GM15510 (cell line): ENCODE results near the gene FEN1.

Experiments
- POLR2A ChIP-seq: IDR thresholded peaks from 3 replicates; pipeline ENCODE4 v1.6.1; 2011; ENCODE audit warnings: borderline replicate concordance; ENCODE audit not compliant: insufficient read length; ENCODE audit errors: extremely low read depth

FEN1 gene

DNA sequence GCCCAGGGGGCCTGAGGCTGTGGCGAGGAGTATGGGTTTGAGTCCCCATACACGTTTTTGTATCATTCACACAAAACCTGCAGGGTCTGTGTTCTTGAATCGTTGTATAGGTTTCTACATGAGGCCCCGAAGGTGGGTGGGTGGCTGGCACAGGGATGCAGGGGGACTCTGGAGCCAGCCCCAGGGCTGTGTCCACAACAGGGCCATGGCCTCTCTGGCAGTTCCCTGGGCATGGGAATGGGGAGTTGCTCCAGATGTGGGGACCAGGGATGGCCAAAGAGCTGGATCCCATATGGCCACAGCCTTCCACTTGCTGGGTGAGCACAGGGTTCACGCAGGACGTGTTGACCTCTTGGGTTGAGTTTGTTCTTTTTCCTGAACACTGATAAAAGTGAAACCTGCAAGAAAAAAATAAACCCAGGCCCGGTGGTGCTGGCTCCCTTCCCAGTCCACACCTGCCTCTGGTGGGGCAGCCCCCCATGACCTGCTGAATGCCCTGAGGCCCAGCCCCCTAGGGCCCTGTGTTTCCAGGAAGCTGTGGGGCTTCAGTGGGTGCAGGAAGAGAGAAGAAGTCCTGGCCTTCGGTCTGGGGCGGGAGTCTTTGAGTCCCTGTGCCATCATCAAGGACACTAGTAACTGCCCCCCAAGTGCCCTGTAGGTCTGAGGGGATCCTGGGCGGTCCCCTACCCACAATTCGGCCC is 24.2 kb upstream of the FEN1 start:
- TF ChIP-seq POLR2A, result no peak

DNA sequence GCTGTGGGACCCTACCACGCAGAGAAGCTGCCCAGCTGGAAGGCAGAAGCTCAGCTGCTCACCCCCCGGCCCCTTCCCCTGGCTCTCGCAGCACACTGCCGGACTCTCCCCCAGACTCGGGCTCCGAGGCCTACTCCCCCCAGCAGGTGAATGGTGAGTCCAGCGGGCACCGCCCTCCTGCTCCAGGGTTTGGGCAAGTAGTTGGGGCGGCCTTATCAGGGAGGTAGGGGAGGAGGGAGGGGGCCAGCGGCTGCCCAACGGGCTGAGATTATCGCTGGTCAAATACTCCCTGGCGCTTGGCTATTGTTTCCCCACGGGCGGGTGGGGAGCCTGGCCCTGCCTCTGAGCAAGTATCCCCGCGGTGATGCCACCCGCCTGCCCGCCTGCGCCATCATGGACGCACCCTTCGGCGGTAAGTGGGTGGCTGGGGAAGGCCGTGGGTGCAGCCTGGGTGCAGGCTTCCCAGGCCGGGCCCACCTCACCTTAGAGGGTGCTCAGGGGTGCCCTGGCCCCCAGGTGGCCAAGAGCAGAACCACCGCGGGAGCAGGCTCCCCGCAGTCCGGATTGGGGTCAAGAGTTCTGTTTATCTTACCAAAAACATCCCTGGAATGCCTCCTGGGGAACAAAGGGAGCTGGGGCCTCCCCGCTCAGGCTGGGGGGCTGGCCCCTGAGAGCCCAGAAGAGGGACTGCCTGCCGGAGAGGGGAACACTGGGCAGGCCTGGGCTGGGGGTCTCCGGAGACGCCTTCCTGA is 23.4 kb upstream of the FEN1 start:
- TF ChIP-seq POLR2A, result no peak

DNA sequence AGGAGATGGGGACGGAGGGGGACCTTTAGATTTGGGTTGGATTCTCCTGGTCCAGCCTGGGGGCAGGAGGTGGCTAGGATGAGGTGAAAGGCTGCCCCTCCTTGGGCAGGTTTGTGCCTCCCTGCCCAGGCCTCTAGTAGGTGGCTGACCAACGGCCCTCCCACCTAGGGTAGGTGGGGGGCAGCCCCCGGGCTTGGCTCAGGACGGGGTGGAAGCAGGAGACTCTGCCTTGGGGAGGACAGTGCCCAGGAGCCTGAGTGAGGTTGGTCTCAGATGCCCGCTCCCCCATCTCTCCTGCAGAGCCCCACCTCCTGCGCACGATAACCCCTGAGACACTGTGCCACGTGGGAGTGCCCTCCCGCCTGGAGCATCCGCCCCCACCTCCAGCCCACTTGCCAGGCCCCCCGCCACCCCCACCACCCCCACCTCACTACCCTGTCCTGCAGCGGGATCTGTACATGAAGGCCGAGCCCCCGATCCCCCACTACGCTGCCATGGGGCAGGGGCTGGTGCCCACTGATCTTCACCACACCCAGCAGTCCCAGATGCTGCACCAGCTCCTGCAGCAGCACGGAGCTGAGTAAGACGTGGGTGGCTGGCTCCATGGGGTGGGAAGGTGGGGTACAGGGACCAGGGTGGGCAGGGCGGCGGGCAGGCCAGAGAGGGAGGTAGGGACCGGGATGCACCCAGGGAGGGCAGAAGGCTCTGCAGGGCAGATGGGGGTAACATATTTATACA is 22.6 kb upstream of the FEN1 start:
- no peak for TF ChIP-seq POLR2A

DNA sequence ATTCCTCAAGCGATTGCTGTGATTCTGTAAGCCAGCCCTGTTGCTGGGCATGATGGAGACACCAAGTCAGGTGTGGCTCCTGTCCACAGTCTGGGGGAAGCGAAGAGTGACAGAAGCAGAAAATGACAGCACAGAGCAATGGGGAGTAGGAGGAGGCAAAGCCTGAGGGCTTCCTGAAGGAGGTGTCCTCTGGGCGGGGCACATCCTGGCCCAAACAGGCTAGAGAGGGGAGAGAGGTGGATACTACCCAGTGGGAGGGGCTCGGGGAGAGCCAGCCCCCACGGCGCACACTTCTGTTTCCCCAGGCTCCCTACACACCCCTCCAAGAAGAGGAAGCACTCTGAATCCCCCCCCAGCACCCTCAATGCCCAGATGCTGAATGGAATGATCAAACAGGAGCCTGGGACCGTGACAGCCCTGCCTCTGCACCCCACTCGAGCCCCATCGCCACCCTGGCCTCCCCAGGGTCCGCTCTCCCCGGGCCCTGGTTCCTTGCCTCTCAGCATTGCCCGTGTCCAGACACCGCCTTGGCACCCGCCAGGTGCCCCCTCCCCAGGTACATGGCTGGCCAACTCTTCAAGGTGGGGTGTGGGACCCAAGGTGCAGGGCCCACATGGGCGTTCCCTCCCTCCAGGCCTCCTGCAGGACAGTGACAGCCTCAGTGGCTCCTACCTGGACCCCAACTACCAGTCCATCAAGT is 21.4 kb upstream of the FEN1 start:
- no peak for TF ChIP-seq POLR2A

DNA sequence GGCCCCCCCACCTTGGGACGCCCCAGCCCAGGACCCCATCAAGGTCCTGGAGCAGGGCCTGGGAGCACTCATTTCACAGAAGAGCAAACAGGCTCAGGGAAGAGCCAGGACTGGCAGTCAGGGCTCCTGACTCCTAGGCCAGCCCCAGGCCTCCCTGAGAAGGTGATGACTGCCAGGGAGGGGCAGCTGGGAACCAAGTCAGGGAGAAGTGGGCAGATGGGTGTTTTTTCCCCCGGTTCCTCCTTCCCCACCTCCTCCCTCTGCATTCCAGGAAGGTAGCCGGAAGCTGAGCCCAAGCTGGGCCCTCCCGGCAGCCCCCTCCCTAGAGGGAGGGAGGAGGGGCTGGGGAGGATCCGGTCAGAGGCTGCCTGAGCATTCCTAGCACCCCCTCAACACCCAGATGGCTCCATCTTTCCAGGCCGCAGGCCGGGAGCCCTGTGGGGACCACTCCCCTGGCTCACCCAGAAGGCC is 20.7 kb upstream of the FEN1 start:
- TF ChIP-seq POLR2A, result no peak

DNA sequence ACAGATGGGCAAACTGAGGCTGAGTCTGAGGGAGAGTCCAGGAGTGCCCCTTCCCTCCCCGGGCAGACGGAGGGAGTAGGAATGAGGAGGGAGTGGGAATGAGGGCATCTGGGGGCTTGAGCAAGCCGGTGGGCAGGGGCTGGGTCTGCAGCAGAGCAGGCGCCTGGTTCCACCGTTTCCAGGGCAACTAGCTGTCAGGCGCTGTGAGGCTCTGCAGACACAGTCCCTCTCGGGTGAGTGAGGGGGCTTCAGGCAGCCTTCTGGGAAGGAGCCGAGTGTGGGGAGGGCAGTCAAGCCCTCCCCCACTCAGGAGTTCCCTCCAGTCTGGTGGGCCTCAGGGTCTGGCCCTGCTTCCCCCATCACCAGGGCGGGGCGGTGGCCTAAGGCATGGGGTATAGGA is 19.4 kb upstream of the FEN1 start:
- TF ChIP-seq POLR2A, result no peak

DNA sequence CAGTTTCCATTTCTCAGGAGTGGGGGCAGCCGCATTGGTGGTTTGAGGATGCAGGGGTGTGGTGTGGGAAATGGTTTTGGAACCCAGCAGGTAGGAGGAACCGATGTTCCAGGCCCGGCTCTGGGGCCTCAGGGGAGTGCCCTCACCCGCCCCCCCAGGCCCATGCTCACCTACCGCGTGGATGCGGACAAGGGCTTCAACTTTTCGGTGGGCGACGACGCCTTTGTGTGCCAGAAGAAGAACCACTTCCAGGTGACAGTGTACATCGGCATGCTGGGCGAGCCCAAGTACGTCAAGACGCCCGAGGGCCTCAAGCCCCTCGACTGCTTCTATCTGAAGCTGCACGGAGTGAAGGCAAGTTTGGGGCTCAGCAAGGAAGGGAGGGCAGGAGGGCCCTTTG is 18.9 kb upstream of the FEN1 start:
- no peak for TF ChIP-seq POLR2A

DNA sequence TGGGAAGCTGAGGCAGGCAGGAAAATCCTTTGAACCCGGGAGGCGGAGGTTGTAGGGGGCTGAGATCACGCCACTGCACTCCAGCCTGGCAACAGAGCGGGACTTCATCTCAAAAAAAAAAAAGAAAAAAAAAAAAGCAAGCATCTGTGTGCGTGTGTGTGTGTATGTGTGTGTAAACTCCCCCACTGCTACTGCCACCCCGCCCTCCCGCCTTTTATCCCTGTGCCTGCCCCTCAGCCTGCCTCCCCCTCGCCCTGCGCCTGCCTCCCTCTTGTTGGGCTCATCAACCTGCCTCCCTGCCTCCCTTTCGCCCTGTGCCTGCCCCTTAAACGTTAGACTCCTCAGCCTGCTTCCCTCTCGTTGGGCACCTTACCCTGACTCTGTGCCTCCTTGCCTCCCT is 18.3 kb upstream of the FEN1 start:
- TF ChIP-seq POLR2A, result no peak

DNA sequence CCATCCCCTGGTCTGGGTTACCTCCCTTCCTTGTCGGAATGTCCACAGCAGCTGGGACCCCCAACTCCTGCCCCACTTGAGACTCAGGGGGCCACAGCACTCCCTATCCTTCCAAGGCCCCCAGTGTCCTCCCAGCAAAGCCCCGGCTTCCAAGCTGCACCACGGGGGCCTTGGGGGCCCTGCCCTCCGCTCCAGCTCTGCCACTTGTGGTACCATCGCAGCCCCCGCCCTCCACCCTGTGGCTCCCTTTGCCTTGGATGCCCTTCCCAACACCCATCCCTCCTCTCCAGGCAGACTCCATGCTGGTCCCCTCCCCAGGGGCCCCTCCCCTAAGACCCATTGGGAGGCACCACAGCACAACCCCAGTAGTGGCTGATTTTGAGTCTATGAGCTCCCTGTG is 17.6 kb upstream of the FEN1 start:
- TF ChIP-seq POLR2A, result no peak

DNA sequence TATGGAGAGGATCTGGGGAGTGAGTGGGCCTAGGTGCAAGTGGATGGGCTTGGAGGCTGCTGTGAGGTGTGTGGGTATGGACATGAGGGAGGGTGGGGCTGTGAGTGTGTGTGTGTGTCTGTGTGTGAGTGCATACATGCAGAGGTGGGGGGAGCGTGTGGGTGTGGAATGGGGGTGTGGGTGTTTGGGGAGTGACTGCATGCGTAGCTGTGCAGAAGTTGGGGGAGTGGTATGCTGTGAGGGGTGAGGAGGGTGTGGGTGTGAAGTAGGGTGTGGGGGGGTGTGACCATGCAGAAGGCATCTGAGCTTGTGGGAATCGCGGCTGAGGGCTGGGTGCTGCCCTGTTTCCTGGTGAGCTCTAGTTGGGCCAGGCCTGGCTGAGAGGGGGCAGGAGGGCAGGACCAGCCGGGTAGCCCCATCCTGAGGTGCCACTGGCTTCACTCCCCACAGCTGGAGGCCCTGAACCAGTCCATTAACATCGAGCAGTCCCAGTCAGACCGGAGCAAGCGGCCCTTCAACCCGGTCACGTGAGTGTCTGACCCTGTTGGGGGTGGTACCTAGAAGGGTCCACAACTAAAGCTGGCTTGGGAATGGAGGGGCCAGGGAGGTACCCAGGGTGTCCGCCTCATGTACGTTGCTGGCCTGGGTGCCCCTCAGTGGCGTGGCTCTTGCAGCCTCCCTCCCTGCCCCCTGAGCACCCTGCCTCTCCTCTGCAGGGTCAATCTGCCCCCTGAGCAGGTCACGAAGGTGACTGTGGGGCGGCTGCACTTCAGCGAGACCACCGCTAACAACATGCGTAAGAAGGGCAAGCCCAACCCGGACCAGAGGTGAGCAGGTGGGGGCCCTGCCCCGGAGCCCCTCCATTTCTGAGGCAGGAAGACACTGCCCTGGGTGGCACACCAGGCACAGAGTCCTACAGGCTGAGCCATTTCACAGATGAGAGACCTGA is 16.8 kb upstream of the FEN1 start:
- no peak for TF ChIP-seq POLR2A

DNA sequence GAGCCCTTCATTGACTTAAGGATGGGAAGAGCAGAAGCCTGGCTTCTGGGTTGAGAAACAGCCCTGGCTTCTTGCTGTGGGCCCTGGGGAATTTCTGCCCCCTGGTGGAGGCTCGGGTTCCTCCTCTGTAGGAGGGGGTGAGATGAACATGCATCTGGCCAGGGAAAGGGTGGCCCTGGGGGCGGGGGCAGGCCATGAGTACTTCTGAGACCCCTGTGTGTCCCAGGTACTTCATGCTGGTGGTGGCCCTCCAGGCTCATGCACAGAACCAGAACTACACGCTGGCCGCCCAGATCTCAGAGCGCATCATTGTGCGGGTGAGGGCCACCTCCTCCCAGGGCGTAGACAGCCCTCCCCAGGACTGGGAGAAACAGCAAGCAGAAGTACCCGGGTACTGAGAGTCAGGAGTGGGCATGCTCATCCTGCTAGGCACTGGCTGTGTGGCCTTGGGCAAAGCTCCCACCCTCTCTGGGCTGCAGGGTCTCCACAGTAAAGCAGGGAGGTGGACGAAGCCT is 16.1 kb upstream of the FEN1 start:
- TF ChIP-seq POLR2A, result no peak

DNA sequence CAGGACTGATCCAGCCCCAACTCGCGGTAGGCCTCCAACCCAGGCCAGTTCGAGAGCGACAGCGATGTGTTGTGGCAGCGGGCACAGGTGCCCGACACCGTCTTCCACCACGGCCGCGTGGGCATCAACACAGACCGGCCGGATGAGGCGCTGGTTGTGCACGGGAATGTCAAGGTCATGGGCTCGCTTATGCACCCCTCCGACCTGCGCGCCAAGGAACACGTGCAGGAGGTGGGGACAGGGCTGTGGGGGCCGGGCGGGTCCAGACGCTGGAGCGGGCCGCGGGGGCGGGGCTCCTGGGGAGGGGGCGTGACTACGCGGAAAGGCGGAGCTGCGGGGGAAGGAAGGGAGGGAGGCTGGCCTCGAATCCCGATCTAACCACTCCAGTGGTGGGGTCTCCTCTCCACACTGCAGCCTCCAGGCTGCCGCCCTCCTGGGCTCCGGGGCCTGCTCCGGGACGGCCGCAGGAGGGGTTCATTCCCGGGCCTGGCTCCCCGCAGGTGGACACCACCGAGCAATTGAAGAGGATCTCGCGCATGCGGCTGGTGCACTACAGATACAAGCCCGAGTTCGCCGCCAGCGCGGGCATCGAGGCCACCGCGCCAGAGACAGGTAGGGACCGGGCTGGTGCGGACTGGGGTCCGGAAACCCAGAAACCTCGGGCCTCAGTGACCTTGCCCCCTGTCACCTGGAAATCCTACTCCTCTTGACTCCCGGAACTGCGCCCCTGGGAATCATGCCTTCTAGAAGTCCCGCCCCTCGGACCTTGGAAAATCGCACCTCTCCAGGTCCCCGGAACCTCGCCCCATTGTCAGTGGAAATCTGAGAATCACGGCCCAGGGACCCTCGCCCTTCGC is 15.2 kb upstream of the FEN1 start:
- TF ChIP-seq POLR2A, result no peak
